Activated CD8-positive, alpha-beta memory T cell treated with anti-CD3 and anti-CD28 coated beads, Interleukin-2, amount 50 U/mL, for 24 hours (primary cell): ENCODE results near the gene RETREG3.
"Not testable (repeated sequence)": the region's sequence is repeated elsewhere in the genome, so short reads cannot be mapped to it uniquely, and the experiment has no call there.

Experiments
- DNase-seq: peaks from one replicate; pipeline ENCODE4 v3.0.0-alpha.2; 2020; ENCODE audit errors: extremely low read depth

Gene RETREG3

DNA sequence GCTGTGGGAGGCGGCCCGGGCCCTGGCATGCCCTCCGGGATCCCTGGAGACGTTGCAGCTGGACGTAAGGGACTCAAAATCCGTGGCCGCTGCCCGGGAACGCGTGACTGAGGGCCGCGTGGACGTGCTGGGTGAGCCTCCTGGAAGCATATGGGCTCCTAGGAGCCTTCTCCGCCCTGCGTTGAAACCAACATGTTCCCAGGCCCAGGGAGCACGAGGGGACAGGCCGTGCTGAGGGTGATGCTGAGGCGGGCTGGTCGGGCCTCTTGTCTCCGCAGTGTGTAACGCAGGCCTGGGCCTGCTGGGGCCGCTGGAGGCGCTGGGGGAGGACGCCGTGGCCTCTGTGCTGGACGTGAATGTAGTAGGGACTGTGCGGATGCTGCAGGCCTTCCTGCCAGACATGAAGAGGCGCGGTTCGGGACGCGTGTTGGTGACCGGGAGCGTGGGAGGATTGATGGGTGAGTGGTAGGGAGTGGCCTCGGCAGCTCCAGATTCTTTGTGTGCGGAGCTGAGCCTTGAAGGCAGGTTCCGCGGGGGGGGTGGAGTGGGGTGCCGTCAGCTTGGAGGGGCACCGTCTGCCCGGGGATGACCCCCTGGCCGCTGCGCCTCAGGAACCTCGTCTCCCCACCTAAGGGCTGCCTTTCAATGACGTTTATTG is 55.9 kb downstream of the RETREG3 start:
- no peak for DNase-seq

DNA sequence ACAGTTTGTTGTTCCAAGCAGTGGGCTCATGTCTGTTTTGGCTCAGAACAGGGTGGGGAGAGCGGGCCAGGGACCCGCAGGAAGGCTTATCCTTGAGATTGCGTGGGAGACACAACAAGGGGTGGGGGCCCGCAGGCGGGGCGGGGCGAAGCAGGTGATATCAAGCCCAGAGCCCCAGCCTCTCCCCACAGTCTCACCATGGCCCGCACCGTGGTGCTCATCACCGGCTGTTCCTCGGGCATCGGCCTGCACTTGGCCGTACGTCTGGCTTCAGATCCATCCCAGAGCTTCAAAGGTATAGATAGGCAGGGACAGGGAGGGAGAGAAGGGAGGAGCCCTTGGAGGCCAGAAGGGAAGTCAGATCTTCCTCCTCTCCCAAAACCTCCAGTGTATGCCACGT is 56.4 kb downstream of the RETREG3 start, which contains the start of gene HSD17B1:
Gene HSD17B1, plus strand, starts transcription at position 188 of the 400 bp plus-strand sequence. Its CDS starts 11 bp downstream, at position 199.
- DNase-seq, result not testable (repeated sequence)

DNA sequence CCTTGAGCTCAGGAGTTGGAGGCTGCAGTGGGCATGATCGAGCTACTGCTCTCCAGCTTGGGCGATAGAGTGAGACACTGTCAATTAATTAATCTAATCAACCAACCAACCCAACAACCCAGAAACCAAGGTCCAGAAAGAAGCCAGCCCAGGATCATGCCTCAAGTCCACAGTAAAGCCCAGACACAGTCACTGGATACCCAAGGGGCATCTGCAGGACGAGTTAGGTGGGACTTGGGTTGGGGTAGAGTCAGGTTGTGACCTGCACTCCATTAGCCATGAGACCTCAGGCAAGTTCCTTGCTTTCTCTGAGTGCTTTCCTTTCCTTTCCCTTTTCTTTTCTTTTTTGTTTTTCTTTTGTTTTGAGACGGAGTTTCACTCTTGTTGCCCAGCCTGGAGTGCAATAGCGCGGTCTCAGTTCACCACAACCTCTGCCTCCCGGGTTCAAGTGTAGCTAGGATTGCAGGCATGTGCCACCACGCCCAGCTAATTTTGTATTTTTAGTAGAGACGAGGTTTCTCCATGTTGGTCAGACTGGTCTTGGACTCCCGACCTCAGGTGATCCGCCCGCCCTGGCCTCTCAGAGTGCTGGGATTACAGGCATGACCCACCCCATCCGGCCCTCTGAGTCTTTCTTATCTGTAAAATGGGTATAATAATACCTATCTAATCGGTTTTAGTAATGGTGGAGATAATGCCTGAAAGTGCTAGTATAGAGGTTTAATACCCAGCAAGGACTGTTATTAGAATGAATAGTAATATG is 60.0 kb downstream of the RETREG3 start:
- DNase-seq, result no peak

DNA sequence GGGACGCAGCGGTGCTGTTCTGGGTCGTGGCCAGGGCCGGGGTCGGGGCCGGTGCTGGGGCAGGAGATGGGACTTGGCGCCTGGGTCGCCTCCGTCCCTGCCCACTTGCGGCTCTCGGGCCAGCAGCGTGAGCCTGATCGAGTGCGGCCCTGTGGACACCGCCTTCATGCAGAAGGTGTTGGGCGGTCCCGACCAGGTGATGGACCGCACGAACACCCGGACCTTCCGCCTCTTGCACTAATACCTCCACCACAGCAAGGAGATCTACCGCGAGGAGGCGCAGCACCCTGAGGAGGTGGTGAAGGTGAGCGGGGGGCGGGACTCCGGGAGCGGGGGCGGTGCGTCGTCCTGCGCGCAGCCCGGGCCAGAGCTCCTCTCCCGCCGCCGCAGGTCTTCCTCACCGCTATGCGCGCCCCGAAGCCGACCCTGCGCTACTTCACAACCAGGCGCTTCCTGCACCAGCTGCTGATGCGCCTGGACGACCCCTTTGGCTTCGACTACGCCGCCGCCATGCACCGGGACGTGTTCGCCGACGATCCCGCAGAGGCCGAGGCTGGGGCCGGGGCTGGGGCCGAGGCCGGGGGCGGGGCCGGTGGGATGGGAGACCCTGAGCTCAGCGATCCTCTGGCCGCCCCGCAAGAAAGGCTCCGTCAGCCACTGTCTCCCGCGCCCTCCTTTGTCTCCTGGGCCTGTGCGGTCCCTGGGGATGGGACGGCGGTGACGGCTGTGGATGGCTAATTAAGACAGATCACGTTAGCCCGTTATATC is 60.9 kb downstream of the RETREG3 start:
- no peak for DNase-seq

DNA sequence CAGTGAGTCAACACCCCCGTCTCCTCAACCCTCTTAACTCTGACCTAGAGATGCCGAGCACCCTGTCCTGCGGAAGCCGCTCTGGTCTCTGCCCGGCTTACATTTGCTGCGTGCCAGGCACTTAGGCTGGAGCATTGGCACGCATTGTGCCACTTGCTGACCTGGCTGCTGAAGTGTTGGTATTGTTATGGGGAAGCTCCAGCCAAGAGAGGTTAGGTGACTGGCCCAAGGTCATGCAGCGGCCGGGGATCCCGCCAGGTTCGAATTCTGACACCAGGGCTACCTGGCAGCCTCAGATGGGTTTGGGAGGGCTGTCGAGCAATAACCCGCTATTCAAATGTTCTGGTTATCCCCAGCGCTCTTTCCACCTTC is 61.5 kb downstream of the RETREG3 start:
- no peak for DNase-seq

DNA sequence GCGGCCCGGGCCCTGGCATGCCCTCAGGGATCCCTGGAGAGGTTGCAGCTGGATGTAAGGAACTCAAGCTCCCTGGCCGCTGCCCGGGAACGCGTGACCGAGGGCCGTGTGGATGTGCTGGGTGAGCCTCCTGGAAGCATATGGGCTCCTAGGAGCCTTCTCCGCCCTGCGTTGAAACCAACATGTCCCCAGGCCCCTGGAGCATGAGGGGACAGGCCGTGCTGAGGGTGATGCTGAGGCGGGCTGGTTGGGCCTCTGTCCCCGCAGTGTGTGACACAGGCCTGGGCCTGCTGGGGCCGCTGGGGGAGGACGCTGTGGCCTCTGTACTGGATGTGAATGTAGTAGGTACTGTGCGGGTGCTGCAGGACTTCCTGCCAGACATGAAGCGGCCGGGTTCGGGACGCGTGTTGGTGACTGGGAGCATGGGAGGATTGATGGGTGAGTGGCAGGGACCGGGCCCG is 62.1 kb downstream of the RETREG3 start:
- DNase-seq, result no peak

DNA sequence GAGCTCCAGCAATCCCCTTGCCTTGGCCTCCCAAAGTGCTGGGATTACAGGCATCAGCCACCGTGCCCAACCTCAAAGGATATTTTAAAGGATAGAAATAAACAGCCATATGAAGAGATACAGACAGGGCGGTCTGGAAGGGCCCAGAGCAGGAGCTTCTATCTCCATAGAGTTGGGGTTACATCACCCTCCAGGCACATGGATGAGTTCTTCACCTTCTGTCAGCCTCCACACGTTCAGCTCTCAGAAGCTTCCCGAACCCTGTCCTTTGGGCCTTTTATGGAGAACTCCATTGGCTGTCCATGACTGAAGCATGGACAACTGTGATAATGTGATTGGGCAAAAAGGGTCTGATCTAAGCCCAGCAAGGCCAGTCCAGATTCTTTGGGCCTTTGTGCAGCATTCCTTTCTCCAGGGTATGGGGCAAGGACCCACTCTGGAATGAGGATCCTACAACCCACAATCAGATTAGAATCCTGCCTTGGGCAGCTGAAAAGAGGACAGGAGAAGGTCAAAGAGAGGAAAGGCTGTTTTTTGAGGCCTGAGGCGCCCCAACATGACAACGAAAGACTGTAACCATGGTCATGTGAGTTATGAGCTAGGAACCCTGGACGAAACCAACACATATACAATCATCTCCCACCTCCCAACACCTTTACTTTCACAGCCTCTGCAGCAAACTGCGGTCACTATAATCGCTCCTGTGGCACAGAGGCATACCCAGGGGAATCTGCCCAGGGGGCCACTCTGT is 63.2 kb downstream of the RETREG3 start:
- not testable (repeated sequence) for DNase-seq

DNA sequence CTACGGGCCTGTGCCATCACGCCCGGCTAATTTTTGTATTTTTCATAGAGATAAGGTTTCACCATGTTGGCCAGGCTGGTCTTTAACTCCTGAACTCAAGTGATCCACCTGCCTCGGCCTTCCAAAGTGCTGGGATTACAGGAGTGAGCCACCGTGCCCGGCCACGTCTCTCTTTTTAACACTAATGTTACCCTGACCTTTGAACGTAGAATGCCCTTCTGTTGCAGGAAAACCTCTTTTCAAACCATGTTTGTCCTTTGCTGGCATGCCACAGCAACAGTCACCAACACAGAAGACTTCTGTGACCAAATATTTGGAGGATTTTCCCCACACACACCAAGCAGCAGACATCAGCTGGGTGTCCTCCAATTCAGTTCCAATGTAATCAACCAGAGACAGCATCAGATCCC is 64.3 kb downstream of the RETREG3 start:
- no peak for DNase-seq

DNA sequence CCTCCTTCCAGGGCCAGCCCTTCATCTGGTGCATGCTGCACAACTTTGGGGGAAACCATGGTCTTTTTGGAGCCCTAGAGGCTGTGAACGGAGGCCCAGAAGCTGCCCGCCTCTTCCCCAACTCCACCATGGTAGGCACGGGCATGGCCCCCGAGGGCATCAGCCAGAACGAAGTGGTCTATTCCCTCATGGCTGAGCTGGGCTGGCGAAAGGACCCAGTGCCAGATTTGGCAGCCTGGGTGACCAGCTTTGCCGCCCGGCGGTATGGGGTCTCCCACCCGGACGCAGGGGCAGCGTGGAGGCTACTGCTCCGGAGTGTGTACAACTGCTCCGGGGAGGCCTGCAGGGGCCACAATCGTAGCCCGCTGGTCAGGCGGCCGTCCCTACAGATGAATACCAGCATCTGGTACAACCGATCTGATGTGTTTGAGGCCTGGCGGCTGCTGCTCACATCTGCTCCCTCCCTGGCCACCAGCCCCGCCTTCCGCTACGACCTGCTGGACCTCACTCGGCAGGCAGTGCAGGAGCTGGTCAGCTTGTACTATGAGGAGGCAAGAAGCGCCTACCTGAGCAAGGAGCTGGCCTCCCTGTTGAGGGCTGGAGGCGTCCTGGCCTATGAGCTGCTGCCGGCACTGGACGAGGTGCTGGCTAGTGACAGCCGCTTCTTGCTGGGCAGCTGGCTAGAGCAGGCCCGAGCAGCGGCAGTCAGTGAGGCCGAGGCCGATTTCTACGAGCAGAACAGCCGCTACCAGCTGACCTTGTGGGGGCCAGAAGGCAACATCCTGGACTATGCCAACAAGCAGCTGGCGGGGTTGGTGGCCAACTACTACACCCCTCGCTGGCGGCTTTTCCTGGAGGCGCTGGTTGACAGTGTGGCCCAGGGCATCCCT is 65.7 kb downstream of the RETREG3 start:
- DNase-seq, result no peak

DNA sequence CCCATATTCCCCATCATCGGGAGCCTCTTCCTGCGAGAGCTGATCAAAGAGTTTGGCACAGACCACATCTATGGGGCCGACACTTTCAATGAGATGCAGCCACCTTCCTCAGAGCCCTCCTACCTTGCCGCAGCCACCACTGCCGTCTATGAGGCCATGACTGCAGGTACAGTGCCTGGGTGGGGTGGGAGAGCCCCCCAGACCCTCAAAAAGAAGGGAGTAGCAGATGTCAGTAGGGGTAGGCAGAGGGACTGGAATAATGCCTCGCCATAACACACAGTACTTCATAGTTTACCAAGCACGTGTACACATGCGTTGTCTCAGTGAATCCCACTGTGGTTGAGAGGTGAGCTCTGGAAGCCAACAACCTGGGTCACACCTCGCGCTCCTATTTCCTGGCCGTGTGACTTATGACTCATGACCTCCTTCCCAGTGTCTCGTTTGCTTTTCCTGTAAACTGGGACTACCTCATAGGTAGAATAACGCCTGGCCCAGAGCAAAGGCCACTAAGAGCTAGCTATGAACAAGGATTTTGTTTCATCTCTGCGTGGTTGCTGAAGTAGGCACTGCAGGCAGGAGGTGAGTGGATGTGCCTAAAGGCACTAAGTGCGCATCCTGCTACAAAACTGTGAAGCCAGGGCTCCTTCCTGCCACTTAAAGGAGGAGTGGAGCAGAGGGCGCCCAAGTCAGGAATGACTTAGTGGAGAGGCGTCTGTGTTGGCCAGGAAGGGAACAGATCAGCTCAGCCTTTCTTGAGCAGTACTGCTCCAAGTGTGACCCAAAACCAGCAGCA is 67.9 kb downstream of the RETREG3 start:
- no peak for DNase-seq

DNA sequence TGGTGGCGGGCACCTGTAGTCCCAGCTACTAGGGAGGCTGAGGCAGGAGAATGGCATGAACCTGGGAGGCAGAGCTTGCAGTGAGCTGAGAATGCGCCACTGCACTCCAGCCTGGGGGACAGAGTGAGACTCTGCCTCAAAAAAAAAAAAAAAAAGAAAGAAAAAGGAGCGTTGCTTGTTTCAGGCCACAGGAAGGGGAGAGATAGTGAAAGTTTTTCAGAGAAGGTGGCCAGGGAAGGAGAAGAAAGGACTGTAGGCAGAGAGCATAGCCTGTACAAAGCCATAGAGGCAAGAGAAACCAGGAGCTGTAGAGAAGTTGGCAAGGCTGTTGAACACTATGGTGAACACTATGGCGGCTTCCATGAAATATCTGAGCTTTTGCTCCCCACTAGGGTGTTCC is 68.6 kb downstream of the RETREG3 start:
- not testable (repeated sequence) for DNase-seq

DNA sequence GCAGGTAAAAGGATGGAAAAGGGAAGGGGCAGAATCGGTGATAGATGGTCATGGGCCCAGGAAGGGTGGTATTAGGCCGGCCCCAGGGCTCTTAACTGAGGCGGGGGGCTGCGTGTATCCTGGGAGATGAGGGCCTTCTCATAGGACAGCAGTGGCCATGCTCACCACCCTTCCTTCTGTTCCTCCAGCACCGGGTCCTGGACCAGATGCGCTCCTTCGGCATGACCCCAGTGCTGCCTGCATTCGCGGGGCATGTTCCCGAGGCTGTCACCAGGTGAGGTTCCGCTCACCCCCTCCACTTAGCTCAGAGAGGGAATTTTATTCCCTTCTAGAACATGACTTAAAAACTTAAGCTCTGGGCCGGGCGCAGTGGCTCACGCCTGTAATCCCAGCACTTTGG is 70.7 kb downstream of the RETREG3 start:
- DNase-seq, result no peak

DNA sequence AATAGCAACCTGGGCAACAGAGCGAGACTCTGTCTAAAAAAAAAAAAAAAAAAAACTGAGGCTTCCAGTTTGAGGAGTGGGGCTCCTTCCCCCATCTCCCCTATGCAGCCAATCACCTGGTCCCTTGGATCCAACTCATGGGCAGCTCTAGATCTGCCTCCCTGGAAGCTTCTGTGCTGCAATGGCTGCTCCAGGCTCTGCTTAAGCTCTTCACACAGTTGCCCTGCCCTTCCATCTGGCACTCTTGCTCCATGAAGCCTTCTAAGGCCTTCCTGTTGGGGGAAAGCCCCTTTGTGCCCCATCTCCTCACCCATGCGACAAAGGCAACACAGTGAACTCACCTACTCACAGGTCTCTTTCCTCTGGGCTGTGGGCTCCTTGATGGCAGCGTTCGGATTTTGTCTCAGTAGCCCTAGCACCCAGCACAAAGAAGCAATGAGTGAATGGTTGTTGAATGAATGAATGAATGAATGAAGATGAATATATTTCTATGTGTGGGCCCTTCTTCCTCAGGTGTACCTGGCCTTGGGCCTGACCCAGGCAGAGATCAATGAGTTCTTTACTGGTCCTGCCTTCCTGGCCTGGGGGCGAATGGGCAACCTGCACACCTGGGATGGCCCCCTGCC is 71.2 kb downstream of the RETREG3 start:
- no peak for DNase-seq

DNA sequence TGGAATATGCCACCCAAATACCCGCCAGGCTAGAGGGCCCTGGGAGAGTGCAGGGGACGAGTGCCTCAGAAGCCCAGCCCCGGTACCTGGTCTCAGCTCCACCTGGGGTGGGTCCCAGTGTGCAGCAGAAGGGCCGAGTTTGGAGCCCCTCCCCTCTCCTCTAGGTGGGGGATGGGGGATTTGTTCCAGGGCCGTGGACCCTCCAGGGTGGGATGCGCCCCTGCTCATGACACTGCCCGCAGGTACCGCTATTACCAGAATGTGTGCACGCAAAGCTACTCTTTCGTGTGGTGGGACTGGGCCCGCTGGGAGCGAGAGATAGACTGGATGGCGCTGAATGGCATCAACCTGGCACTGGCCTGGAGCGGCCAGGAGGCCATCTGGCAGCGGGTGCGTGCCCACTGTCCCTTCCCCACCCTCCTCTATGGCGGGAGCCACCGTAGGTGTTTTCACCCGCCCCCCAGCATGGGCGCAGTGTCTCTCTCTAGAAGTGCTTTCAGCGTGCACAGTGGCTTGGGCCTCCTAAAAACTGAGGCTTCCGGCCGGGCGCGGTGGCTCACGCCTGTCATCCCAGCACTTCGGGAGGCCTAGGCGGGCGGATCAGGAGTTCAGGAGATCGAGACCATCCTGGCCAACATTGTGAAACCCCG is 71.9 kb downstream of the RETREG3 start:
- DNase-seq, result no peak

DNA sequence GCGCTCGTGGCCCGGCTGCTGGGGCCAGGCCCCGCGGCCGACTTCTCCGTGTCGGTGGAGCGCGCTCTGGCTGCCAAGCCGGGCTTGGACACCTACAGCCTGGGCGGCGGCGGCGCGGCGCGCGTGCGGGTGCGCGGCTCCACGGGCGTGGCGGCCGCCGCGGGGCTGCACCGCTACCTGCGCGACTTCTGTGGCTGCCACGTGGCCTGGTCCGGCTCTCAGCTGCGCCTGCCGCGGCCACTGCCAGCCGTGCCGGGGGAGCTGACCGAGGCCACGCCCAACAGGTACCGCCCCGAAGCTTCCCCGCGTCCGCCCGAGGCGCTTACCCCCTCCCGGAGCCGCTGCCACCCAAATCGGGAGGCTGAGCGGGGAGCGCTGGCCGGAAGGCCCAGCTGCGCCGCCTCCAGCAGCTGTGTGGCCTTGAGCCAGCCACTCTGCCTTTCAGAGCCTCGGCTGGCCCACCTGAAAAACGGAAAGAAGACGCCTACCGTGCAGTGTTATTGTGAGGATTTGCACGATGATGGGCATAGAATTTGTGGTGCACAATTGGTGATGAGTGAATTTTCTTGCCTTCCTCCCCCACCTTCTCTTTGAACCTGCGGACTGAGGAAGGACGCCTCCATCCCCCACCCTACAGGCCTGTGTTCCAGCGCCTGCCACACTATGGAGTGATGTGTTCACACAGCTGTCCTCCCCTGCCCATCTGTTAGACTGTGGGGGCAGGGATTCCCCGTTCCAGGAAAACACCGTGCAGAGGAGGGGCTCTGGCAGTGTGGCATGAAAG is 72.6 kb downstream of the RETREG3 start:
- DNase-seq, result no peak

DNA sequence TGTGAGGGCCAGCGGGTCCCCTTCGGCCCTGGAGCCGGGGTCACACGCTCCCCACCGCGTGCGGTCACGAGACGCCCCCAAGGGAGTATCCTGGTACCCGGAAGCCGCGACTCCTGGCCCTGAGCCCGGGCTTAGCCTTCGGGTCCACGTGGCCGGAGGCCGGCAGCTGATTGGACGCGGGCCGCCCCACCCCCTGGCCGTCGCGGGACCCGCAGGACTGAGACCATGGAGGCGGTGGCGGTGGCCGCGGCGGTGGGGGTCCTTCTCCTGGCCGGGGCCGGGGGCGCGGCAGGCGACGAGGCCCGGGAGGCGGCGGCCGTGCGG is 73.2 kb downstream of the RETREG3 start, which contains the start of gene NAGLU:
Gene NAGLU, plus strand, starts transcription at position 194 of the 324 bp plus-strand sequence. Its CDS starts 32 bp downstream, at position 226.
- peak; percentile 63 for DNase-seq

DNA sequence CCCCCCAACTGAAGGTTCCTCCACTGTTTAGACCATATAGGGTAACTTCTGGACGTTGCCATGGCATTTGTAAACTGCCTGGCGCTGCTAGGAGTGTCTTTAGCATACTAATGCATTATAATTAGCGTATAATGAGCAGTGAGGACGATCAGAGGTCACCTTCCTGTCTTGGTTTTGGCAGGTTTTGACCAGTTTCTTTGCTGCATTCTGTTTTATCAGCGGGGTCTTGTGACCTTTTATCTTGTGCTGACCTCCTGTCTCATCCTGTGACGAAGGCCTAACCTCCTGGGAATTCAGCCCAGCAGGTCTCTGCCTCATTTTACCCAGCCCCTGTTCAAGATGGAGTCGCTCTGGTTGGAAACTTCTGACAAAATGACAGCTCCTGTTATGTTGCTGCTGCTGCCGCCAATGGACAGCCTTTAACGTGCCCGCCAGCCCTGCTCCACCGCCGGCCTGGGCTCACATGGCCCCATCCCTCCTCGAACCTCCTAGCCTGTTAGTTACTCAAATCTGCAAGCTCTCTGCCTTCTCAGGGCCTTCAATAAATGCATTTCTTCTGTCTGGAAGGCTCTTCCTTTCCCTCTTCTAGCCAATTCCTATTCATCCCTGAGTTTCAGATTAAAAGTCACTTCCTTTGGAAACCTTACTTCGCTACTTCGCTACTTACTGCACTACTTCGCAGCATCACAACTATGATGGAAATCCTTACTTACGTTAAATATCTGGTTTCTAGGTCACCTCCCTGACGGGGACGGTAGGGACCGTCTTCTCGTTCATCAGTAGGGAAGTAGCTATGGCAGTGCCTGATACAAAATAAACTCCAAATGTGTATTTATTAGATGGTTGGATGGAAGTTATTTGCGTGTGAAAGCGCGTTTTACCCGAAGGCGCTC is 73.8 kb downstream of the RETREG3 start:
- DNase-seq, result no peak
